ENCODE measurements around the gene LSM14A. TPM values are rescaled to one million over a fixed set of nuclear protein-coding genes. Genes with fewer than 3 reads are reported as not detected.
A peak's percentile ranks its signal among the peaks of the same experiment; 100 is the strongest.

LSM14A gene
- total and polyA plus RNA-seq, 2 of the 8 experiments (the other 6 are each of a cell fraction or from before 2014, with no cell fraction given) = 117 to 195 TPM

- TF ChIP-seq SAP30 (IDR thresholded peaks at IDR 0.05; ENCODE audit: insufficient read depth, insufficient replicate concordance, low read length) (peak; percentile 78), ASH2L (IDR thresholded peaks at IDR 0.05; ENCODE audit: low read length) (peak; percentile 75), MAFK (IDR thresholded peaks at IDR 0.05; ENCODE audit: low read depth, low read length) (no peak; the same call in 1 of the 2 replicates), CEBPB (IDR thresholded peaks at IDR 0.05; ENCODE audit: low read depth, low read length) (peak; percentile 57), SIN3A (conservative IDR thresholded peaks at IDR 0.05 in 1 of 2, IDR thresholded peaks at IDR 0.05 in 1 of 2; ENCODE audit: low read depth in 1 of 2, low read length in 2 of 2) (no peak; a peak in 1 of 4 replicates), POLR2AphosphoS5 (IDR thresholded peaks at IDR 0.05; ENCODE audit: low read depth, low read length) (peak; percentile 99), YY1 (IDR thresholded peaks at IDR 0.05; ENCODE audit: low read depth, low read length) (no peak), SRF (IDR thresholded peaks at IDR 0.05; ENCODE audit: low read depth, low read length) (no peak), POLR2A (IDR thresholded peaks at IDR 0.05; ENCODE audit: control extremely low read depth in 1 of 2, low read depth in 2 of 2, low read length in 2 of 2) (peak; percentile 94 to 99), RBBP5 (IDR thresholded peaks at IDR 0.05; ENCODE audit: borderline replicate concordance, low read depth, low read length) (no peak), JUN (IDR thresholded peaks at IDR 0.05; ENCODE audit: low read depth, low read length) (no peak), ATF2 (IDR thresholded peaks at IDR 0.05; ENCODE audit: low read length) (no peak)
These were observed 37.9 kb upstream of the LSM14A start (continued) for GRCh38 chr19:34134190-34135053.
